Endothelial cell (in vitro differentiated cells): ENCODE measurements around the gene DNALI1. TPM values are rescaled to one million over a fixed set of nuclear protein-coding genes. Genes with fewer than 3 reads are reported as not detected.
"Not testable (repeated sequence)": the region's sequence is repeated elsewhere in the genome, so short reads cannot be mapped to it uniquely, and the experiment has no call there.

Experiments
- DNase-seq: peaks from one replicate; pipeline ENCODE4 v3.0.0; 2021; ENCODE audit warnings: low spot score
- H3K27ac Mint-ChIP-seq: one replicate; pipeline ENCODE4 v1.8.0; 2021; ENCODE audit warnings: mixed read lengths, inconsistent platforms; ENCODE audit not compliant: unreplicated experiment
- H3K27me3 Mint-ChIP-seq: one replicate; pipeline ENCODE4 v1.8.0; 2021; ENCODE audit warnings: mild to moderate bottlenecking, moderate library complexity, mixed read lengths, inconsistent platforms; ENCODE audit not compliant: unreplicated experiment
- H3K36me3 Mint-ChIP-seq: one replicate; pipeline ENCODE4 v1.8.0; 2021; ENCODE audit warnings: mild to moderate bottlenecking, low read depth, mixed read lengths, inconsistent platforms; ENCODE audit not compliant: unreplicated experiment
- H3K4me1 Mint-ChIP-seq: one replicate; pipeline ENCODE4 v1.8.0; 2021; ENCODE audit warnings: mild to moderate bottlenecking, mixed read lengths, inconsistent platforms; ENCODE audit not compliant: unreplicated experiment
- H3K4me3 Mint-ChIP-seq: one replicate; pipeline ENCODE4 v1.8.0; 2021; ENCODE audit warnings: mild to moderate bottlenecking, mixed read lengths, inconsistent platforms; ENCODE audit not compliant: unreplicated experiment
- H3K9me3 Mint-ChIP-seq: one replicate; pipeline ENCODE4 v1.8.0; 2021; ENCODE audit warnings: mixed read lengths, inconsistent platforms; ENCODE audit not compliant: unreplicated experiment
- total RNA-seq: library from RNA; stranded (reverse); fragmentation: NEBNext Ultra II Directional; extraction: Animal tissue kit (Norgen Biotek cat#: 25700); gene quantifications from one replicate; pipeline ENCODE4 v1.2.1, GENCODE V29; 2021; ENCODE audit not compliant: unreplicated experiment
- TF ChIP-seq, protein P1 (sequence below): fragments of 200-600 bp; sonication (generic); IDR thresholded peaks from one replicate; pipeline ENCODE4 v1.5.0; 2021; ENCODE audit warnings: antibody characterized with exemption; ENCODE audit not compliant: unreplicated experiment

The DNALI1 gene
- total RNA-seq, 1 donor from 2014 or later = 13.0 TPM

DNA sequence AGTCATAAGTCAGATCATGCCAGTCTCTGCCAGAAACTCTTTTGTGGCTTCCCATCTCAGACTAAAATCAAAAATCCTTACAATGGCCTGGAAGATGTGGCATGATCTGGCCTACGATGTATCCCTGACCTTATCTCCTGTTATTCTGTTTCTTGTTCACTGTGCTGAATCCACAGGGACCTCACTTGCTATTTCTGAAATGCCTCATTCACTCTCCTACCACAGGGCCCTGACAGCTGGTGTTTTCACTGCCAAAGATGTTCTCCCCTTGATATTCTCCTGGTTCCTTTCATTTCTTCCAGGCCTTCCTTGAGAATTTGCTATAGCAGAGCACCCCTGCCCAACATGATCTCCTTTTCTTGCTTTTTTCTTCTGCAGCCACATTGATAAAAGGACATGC is 1.7 kb downstream of the DNALI1 start:
- Mint-ChIP-seq H3K4me3 (peak overlapping the region; percentile 21), H3K27me3 (peaks cover 12% of the 10 kb centered on the region), H3K4me1 (peaks cover 12% of the 10 kb centered on the region), H3K27ac (peak overlapping the region; percentile 33), H3K36me3 (peaks cover 15% of the 10 kb centered on the region), H3K9me3 (no peaks in the 10 kb centered on the region)
- TF ChIP-seq, protein P1, sequence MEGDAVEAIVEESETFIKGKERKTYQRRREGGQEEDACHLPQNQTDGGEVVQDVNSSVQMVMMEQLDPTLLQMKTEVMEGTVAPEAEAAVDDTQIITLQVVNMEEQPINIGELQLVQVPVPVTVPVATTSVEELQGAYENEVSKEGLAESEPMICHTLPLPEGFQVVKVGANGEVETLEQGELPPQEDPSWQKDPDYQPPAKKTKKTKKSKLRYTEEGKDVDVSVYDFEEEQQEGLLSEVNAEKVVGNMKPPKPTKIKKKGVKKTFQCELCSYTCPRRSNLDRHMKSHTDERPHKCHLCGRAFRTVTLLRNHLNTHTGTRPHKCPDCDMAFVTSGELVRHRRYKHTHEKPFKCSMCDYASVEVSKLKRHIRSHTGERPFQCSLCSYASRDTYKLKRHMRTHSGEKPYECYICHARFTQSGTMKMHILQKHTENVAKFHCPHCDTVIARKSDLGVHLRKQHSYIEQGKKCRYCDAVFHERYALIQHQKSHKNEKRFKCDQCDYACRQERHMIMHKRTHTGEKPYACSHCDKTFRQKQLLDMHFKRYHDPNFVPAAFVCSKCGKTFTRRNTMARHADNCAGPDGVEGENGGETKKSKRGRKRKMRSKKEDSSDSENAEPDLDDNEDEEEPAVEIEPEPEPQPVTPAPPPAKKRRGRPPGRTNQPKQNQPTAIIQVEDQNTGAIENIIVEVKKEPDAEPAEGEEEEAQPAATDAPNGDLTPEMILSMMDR = no peak
- no peak for DNase-seq

GRCh38 chr1:37559080-37559479 is 2.3 kb downstream of the DNALI1 start:
- H3K36me3 Mint-ChIP-seq = peaks cover 15% of the 10 kb centered on the region
- peaks cover 12% of the 10 kb centered on the region for H3K27me3 Mint-ChIP-seq
- no peak overlapping the region for H3K27ac Mint-ChIP-seq
- H3K9me3 Mint-ChIP-seq = no peaks in the 10 kb centered on the region
- TF ChIP-seq, protein P1 = no peak
- no peak for DNase-seq
- H3K4me3 Mint-ChIP-seq = no peak overlapping the region
- peaks cover 9% of the 10 kb centered on the region for H3K4me1 Mint-ChIP-seq

DNA sequence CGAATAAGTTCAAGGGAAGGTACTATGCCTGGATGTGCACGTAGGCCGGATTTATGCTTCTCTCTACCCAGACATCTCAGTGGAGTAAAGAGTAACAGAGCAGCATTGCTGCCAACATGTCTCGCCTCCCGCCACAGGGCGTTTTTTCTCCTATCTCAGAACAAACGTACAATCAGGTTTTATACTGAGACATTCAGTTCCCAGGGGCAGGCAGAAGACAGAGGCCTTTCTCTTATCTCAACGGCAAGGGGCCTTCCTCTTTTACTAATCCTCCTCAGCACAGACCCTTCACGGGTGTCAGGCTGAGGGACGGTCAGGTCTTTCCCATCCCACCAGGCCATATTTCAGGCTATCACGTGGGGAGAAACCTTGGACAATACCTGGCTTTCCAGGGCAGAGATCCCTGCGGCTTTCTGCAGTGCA is 3.2 kb downstream of the DNALI1 start:
- DNase-seq, H3K27ac Mint-ChIP-seq, H3K9me3 Mint-ChIP-seq, H3K4me1 Mint-ChIP-seq, H3K4me3 Mint-ChIP-seq: not testable (repeated sequence)
- peaks cover 12% of the 10 kb centered on the region for H3K27me3 Mint-ChIP-seq
- H3K36me3 Mint-ChIP-seq = peaks cover 17% of the 10 kb centered on the region

DNA sequence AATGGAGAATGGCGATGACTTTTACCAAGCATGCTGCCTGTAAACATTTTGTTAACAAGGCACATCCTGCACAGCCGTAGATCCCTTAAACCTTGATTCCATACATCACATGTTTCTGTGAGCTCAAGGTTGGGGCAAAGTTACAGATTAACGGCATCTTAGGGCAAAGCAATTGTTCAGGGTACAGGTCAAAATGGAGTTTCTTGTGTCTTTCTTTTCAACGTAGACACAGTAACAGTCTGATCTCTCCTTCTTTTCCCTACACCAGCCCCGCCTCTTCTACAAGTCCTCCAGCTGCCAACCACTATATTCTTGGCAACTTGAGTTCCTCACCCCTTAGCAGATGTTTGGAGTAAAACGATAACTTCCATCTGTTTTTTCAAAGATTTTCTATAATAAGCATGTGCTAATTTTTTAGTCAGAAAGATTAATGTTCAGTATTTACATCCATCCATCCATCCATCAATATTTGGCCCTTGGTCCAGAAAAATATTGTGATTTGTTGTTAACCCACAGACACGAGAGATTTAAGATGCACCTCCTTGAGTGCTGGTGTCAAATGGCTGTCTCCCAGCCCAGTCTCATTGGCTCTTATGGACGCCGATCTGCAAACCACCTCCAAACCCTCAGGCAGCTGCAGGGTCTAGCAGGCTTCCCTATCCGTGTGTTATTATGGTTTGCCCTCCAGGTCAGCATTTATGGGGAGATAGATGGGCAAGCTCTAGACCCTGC is 3.8 kb downstream of the DNALI1 start:
- Mint-ChIP-seq H3K36me3 (peaks cover 22% of the 10 kb centered on the region), H3K27me3 (peaks cover 12% of the 10 kb centered on the region), H3K4me3 (peak overlapping the region; percentile 45), H3K9me3 (no peaks in the 10 kb centered on the region), H3K4me1 (peaks cover 9% of the 10 kb centered on the region), H3K27ac (no peak overlapping the region)
- TF ChIP-seq, protein P1 = no peak
- DNase-seq = no peak

DNA sequence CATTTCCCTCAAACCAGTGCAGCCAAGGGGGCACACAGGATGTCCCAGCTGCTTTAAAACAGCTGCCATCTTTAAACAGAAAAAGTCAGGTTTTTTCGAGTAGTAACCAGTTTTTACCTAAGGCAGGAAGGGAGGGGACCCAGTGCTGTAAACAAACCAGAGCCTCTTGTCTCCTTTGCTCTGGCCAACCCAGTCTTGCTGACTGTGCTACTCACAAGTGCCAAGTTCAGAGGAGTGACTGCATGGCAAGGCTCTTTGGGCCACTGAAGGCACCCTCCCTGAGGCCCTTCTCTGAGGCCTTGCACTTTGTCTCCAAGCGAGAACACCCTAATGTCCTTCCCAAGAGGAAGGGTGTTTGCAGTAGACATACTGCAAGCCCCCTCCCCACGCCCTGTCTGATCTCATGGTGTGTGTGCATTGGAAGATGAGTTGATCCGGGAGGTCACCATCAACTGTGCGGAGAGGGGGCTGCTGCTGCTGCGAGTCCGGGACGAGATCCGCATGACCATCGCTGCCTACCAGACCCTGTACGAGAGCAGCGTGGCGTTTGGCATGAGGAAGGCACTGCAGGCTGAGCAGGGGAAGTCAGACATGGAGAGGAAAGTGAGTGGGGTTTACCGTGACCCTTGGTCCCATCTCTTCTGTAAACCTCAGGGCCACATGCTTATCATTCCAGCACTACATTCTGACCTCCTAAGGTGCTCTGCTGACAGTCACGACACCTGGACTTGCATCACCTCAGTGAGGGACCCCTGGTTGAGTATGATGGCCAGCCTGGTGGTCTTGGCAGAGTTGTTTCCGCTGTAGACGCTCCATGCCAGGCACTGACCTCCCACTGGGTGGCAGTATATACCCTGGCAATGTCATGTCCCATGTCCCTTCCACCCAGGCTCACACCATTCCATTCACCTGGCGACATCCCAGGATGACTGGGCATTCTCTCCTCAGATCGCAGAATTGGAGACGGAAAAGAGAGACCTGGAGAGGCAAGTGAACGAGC is 4.7 kb downstream of the DNALI1 start:
- no peak overlapping the region for H3K27ac Mint-ChIP-seq
- H3K36me3 Mint-ChIP-seq = peaks cover 28% of the 10 kb centered on the region
- peaks cover 9% of the 10 kb centered on the region for H3K4me1 Mint-ChIP-seq
- H3K9me3 Mint-ChIP-seq = no peaks in the 10 kb centered on the region
- TF ChIP-seq, protein P1 = peak; percentile 54
- peaks cover 12% of the 10 kb centered on the region for H3K27me3 Mint-ChIP-seq
- H3K4me3 Mint-ChIP-seq = peak overlapping the region; percentile 45
- DNase-seq = peak; percentile 38
